Central memory CD4-positive, alpha-beta T cell (primary cell): Measurements from ENCODE around the gene RILPL2.
"Not testable (repeated sequence)": the region's sequence is repeated elsewhere in the genome, so short reads cannot be mapped to it uniquely, and the experiment has no call there.

Source experiments
- DNase-seq: peaks from one replicate; pipeline ENCODE4 v3.0.0; 2022

RILPL2 gene

GRCh38 chr12:123449249-123449733, 12.8 kb upstream of the RILPL2 start:
- no peak for DNase-seq

DNA sequence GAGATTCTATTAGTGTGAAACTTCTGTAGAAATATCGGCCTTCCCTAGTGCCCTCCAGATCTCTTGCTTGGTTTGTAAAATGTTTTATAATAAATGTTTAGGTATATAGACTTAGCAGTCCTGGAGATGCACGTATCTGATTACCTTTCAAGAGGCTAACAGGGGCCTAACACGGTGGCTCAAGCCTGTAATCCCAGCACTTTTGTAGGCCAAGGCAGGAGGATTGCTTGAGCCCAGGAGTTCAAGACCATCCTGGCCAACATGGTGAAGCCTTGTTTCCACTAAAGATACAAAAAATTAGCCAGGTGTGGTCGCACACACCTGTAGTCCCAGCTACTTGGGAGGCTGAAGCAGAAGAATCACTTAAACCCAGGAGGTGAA, 9.8 kb upstream of the RILPL2 start:
- DNase-seq: no peak

GRCh38 chr12:123445388-123446332, 9.2 kb upstream of the RILPL2 start:
- no peak for DNase-seq

DNA sequence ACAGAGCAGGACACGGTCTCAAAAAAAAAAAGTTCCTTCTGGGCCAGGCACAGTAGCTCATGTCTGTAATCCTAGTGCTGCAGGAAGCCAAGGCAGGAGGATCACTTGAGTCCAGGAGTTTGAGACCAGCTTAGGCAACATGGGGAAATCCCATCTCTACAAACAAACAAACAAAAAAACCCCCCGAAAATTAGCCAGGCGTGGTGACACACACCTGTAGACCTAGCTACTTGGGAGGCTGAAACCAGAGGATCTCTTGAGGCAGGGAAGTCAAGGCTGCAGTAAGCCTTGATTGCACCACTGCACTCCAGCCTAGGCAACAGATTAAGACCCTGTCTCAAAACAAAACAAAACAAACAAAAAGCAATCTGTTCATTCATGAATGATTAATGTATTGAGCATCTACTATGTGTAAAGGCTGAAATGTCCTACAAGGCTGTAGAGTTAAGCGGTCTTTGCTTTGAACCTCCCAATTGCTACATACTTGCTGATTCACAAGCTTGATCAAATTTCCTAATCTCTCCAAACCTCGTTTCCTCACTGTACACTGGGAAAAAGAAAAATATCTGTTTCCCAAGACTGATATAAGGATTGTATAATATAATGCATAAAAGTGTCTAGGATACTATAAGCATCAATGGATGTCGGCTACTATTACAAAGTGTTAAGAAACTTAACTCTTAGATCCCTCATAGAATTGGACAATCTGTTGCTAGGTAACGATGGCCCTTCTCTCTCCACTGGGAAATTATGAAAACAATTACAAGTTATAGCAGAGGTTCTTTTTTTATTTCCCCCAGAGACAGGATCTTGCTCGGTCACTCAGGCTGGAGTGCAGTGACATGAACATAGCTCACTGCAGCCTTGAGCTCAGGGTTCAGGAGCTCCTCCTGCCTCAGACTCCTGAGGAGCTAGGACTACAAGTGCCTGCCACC, 7.9 kb upstream of the RILPL2 start:
- no peak for DNase-seq

- no peak for DNase-seq
Observed at GRCh38 chr12:123442774-123443173, 6.3 kb upstream of the RILPL2 start.

- DNase-seq: no peak
Observed at GRCh38 chr12:123441523-123442164, 5.2 kb upstream of the RILPL2 start.

GRCh38 chr12:123435636-123436016, 858 bp downstream of the RILPL2 start:
- no peak for DNase-seq

GRCh38 chr12:123433615-123434014, 2.9 kb downstream of the RILPL2 start:
- DNase-seq: no peak

DNA sequence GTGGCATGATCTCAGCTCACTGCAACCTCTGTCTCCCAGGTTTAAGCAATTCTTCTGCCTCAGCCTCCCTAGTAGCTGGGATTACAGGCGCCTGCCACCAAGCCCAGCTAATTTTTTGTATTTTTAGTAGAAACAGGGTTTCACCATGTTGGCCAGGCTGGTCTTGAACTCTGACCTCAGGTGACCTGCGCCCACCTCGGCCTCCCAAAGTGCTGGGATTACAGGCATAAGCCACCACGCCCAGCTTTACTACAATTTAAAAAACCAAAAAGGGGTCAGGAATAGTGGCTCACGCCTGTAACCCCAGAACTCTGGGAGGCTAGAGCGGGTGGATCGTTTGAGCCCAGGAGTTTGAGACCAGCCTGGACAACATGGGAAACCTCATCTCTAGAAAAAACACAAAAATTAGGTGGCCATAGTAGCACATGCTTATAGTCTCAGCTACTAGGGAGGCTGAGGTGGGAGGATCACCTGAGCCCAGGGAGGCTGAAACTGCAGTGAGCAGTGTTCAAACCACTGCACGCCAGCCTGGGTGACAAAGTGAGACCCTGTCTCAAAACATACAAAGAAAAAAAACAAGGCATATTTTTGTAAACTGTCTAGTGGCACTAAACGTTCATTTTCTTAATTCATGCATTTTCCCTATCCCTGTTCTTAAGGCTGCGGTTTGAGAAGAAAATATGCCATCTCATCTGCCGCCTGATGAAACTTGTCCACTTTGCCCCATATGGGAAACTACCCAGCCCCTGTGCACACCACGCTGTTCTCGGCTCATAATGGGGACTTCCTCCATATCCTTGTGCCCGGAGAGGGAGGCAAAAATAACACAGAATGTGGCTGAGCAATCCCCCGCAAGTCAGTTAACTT, 4.3 kb downstream of the RILPL2 start:
- DNase-seq: peak; percentile 40

DNA sequence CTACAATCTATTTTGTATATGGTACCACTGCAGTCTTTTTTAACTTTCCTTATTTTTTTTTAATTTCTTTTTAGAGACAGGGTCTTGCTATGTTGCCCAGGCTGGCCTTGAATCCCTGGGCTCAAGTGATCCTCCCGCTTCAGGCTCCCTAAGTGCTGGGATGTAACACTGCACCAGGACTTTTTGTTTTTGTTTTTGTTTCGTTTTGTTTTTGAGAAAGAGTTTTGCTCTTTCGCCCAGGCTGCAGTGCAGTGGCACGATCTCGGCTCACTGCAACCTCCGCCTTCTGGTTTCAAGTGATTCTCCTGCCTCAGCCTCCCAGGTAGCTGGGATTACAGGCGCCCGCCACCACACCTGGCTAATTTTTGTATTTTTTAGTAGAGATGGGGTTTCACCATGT, 7.4 kb downstream of the RILPL2 start:
- not testable (repeated sequence) for DNase-seq

- DNase-seq: no peak
Observed at GRCh38 chr12:123428591-123428990, 7.9 kb downstream of the RILPL2 start.

GRCh38 chr12:123427036-123427769, 9.3 kb downstream of the RILPL2 start:
- DNase-seq: peak; percentile 74

DNA sequence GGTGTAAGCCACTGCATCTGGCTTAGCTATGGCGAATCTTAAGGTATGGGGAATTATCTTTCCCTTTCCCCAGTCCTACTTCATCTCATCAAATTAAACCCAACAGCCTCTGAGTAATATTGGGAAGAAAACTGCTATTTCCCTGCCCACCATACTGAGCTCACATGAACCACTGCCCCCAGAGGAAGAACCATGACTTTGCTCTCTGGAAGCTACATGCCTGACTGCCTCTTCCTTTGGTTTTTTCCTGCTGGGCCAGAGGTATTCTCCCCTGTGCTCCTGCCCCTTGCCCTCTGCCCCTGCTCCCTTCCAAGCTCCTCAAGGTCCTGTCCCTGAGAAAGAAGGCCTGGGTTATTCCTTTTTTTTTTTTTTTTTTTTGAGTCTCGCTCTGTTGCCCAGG, 15.2 kb downstream of the RILPL2 start:
- no peak for DNase-seq

- no peak for DNase-seq
Observed at GRCh38 chr12:123410041-123410412, 26.5 kb downstream of the RILPL2 start.

DNA sequence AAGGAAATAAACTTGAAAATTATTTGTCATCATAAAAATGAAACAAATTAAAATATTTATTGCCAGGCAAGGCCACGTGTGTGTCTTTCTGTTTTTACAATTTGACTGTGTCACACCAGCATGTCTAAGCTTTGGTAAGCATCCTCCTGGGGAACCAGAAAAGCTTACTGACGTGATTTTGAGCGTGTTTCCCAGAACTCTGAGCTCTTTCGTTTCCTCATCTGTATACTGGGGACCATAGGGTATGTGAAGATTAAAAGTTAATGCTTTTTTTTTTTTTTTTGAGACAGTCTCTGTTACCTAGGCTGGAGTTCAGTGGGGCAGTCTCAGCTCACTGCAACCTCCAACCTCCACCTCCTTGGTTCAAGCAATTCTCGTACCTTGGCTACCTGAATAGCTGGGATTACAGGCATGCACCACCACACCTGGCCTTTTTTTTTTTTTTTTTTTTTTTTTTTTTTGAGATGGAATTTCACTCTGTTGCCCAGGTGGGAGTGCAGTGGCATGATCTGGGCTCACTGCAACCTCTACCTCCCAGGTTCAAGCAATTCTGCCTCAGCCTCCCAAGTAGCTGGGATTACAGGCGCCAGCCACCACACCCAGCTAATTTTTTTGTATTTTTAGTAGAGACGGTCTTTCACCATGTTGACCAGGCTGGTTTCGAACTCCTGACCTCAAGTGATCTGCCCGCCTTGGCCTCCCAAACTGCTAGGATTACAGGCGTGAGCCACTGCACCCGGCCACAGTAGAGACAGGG, 27.0 kb downstream of the RILPL2 start:
- DNase-seq: not testable (repeated sequence)

- DNase-seq: not testable (repeated sequence)
Observed at GRCh38 chr12:123408619-123409018, 27.9 kb downstream of the RILPL2 start.

DNA sequence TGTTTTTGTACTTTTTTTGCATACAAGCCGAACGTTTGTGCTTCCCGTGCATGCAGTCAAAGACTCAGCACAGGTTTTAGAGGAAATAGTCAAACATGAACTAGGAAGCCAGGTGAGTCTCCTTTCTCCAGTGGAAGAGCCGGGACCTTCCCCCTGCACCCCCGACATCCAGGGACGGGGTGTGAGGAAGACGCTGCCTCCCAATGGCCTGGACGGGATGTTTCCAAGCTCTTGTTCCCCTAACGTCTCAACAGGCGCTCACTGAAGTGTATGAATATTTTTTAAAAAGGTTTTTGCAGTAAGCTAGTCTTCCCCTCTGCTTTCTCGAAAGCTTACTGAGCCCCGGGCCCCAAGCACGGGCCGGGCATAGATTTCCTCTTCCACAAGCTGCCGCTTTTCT, 28.6 kb downstream of the RILPL2 start:
- not testable (repeated sequence) for DNase-seq

- not testable (repeated sequence) for DNase-seq
Observed at GRCh38 chr12:123407269-123407668, 29.2 kb downstream of the RILPL2 start.

GRCh38 chr12:123404581-123404980, 31.9 kb downstream of the RILPL2 start:
- no peak for DNase-seq
